GM12891 (cell line): ENCODE data around the gene FGF3.

Source experiments
- PAX5 ChIP-seq: IDR thresholded peaks from 2 replicates; pipeline ENCODE4 v1.6.1; 2011; ENCODE audit warnings: low read length, moderate library complexity, mild to moderate bottlenecking; ENCODE audit not compliant: insufficient read depth, severe bottlenecking
- POLR2A ChIP-seq: IDR thresholded peaks from 2 replicates; pipeline ENCODE4 v1.6.1; 2011; ENCODE audit warnings: low read depth, low read length, control low read depth
- POLR2AphosphoS5 ChIP-seq: IDR thresholded peaks from 2 replicates; pipeline ENCODE4 v1.6.1; 2011; ENCODE audit warnings: low read depth, low read length, control low read depth
- POU2F2 ChIP-seq: IDR thresholded peaks from 2 replicates; pipeline ENCODE4 v1.6.1; 2011; ENCODE audit warnings: low read depth, mild to moderate bottlenecking, control low read depth, low read length, moderate library complexity
- TAF1 ChIP-seq: IDR thresholded peaks from 2 replicates; pipeline ENCODE4 v1.6.1; 2011; ENCODE audit warnings: low read depth, low read length, control low read depth

GRCh38 chr11:69818231-69818602, 999 bp downstream of the FGF3 start:
- TF ChIP-seq POLR2A (no peak), POLR2AphosphoS5 (no peak), PAX5 (no peak), TAF1 (no peak), POU2F2 (no peak)
